ENCODE results near the gene RIMS3. TPM values are rescaled to one million over a fixed set of nuclear protein-coding genes. Genes with fewer than 3 reads are reported as not detected.

The RIMS3 gene
- total RNA-seq, 3 donors from 2014 or later: 0.64 to 4.4 (median 2.6) TPM

- TF ChIP-seq POLR2A (IDR thresholded peaks at IDR 0.05): no peak
- TF ChIP-seq POLR2AphosphoS5 (IDR thresholded peaks at IDR 0.05): no peak
- TF ChIP-seq CTCF (IDR thresholded peaks at IDR 0.05): no peak
- H3K4me1 ChIP-seq: no peaks in the 10 kb centered on the region
- DNase-seq (ENCODE audit: low spot score in 2 of 2): no peak
- H3K27ac ChIP-seq: no peak overlapping the region
- intact Hi-C loops (cut with DNase I; ENCODE audit: low total_unique reads): no loop called here
- no peak overlapping the region for H3K4me3 ChIP-seq
- H3K36me3 ChIP-seq: no peaks in the 10 kb centered on the region
- no peaks in the 10 kb centered on the region for H3K9me3 ChIP-seq
- no peaks in the 10 kb centered on the region for H3K27me3 ChIP-seq
Observed at GRCh38 chr1:40628903-40629292, 36.6 kb downstream of the RIMS3 start.

GRCh38 chr1:40627987-40628902, 37.2 kb downstream of the RIMS3 start:
- Histone ChIP-seq H3K4me3 (no peak overlapping the region), H3K4me1 (no peaks in the 10 kb centered on the region), H3K36me3 (no peaks in the 10 kb centered on the region), H3K9me3 (no peaks in the 10 kb centered on the region), H3K27me3 (no peaks in the 10 kb centered on the region), H3K27ac (no peak overlapping the region)
- DNase-seq (ENCODE audit: low spot score in 2 of 2): no peak
- no peak for TF ChIP-seq POLR2A (IDR thresholded peaks at IDR 0.05)
- no peak for TF ChIP-seq POLR2AphosphoS5 (IDR thresholded peaks at IDR 0.05)
- TF ChIP-seq CTCF (IDR thresholded peaks at IDR 0.05): no peak
- intact Hi-C loops (cut with DNase I; ENCODE audit: low total_unique reads): no loop called here

GRCh38 chr1:40626383-40626770, 39.1 kb downstream of the RIMS3 start:
- no peak for TF ChIP-seq POLR2A (IDR thresholded peaks at IDR 0.05)
- TF ChIP-seq POLR2AphosphoS5 (IDR thresholded peaks at IDR 0.05): no peak
- TF ChIP-seq CTCF (IDR thresholded peaks at IDR 0.05): no peak
- no peak for DNase-seq (ENCODE audit: low spot score in 2 of 2)
- H3K9me3 ChIP-seq: no peaks in the 10 kb centered on the region
- H3K4me3 ChIP-seq: no peak overlapping the region
- H3K36me3 ChIP-seq: no peaks in the 10 kb centered on the region
- H3K4me1 ChIP-seq: no peaks in the 10 kb centered on the region
- no peak overlapping the region for H3K27ac ChIP-seq
- H3K27me3 ChIP-seq: no peaks in the 10 kb centered on the region
- intact Hi-C loops (cut with DNase I; ENCODE audit: low total_unique reads): no loop called here

GRCh38 chr1:40625476-40626382, 39.8 kb downstream of the RIMS3 start:
- no peaks in the 10 kb centered on the region for H3K4me1 ChIP-seq
- H3K4me3 ChIP-seq: no peak overlapping the region
- no peak overlapping the region for H3K27ac ChIP-seq
- intact Hi-C loops (cut with DNase I; ENCODE audit: low total_unique reads): no loop called here
- no peaks in the 10 kb centered on the region for H3K36me3 ChIP-seq
- no peaks in the 10 kb centered on the region for H3K27me3 ChIP-seq
- TF ChIP-seq CTCF (IDR thresholded peaks at IDR 0.05): no peak
- no peak for TF ChIP-seq POLR2A (IDR thresholded peaks at IDR 0.05)
- no peak for TF ChIP-seq POLR2AphosphoS5 (IDR thresholded peaks at IDR 0.05)
- DNase-seq (ENCODE audit: low spot score in 2 of 2): no peak
- H3K9me3 ChIP-seq: no peaks in the 10 kb centered on the region

GRCh38 chr1:40625076-40625475, 40.4 kb downstream of the RIMS3 start:
- DNase-seq (ENCODE audit: low spot score in 2 of 2): no peak
- no peaks in the 10 kb centered on the region for H3K27me3 ChIP-seq

More at GRCh38 chr1:40625076-40625475, 40.4 kb downstream of the RIMS3 start:
- no peak for TF ChIP-seq POLR2AphosphoS5 (IDR thresholded peaks at IDR 0.05)
- no peak for TF ChIP-seq POLR2A (IDR thresholded peaks at IDR 0.05)
- TF ChIP-seq CTCF (IDR thresholded peaks at IDR 0.05): peak in 1 of 3 donors; percentile 19
- no peaks in the 10 kb centered on the region for H3K9me3 ChIP-seq
- no peaks in the 10 kb centered on the region for H3K36me3 ChIP-seq
- no peak overlapping the region for H3K4me3 ChIP-seq
- no peaks in the 10 kb centered on the region for H3K4me1 ChIP-seq
- H3K27ac ChIP-seq: no peak overlapping the region
- intact Hi-C loops (cut with DNase I; ENCODE audit: low total_unique reads): no loop called here
